Skeletal muscle cell (primary cell): ENCODE results near the gene THOC6.
A peak's percentile ranks its signal among the peaks of the same experiment; 100 is the strongest.

ENCODE experiments used
- DNase-seq: peaks from one replicate; pipeline ENCODE4 v3.0.0-alpha.2; 2010; ENCODE audit warnings: low read depth
- H3K4me3 ChIP-seq: 2 replicates; pipeline ENCODE4 v1.5.1; 2011; ENCODE audit warnings: low read depth, mild to moderate bottlenecking, control low read depth, low read length, moderate library complexity

Gene THOC6

GRCh38 chr16:3012828-3013420 is 10.9 kb upstream of the THOC6 start, which contains the start of gene CLDN9:
Gene CLDN9 (plus strand): TSS chr16:3012923. CDS start chr16:3013363, 440 bp downstream.
- no peak for DNase-seq
- H3K4me3 ChIP-seq: no peak within 1 kb of the TSS

GRCh38 chr16:3013491-3013951 is 10.3 kb upstream of the THOC6 start:
- DNase-seq: no peak
- no peak overlapping the region for H3K4me3 ChIP-seq

GRCh38 chr16:3013998-3014690 is 9.7 kb upstream of the THOC6 start:
- no peak overlapping the region for H3K4me3 ChIP-seq
- no peak for DNase-seq

- no peak for DNase-seq
Measured at GRCh38 chr16:3014971-3015370, 8.9 kb upstream of the THOC6 start.

GRCh38 chr16:3015865-3016521 is 7.8 kb upstream of the THOC6 start:
- no peak for DNase-seq
- H3K4me3 ChIP-seq: no peak overlapping the region

More at GRCh38 chr16:3014971-3015370, 8.9 kb upstream of the THOC6 start:
- no peak overlapping the region for H3K4me3 ChIP-seq

- DNase-seq: no peak
- H3K4me3 ChIP-seq: no peak overlapping the region
Measured at GRCh38 chr16:3017344-3017743, 6.5 kb upstream of the THOC6 start.

GRCh38 chr16:3017794-3018506 is 5.9 kb upstream of the THOC6 start, which contains the start of gene CLDN6:
Gene CLDN6 (minus strand): TSS chr16:3018183. CDS start chr16:3016021, 2,162 bp downstream.
- H3K4me3 ChIP-seq: no peak within 1 kb of the TSS
- DNase-seq: no peak

GRCh38 chr16:3019594-3020246 is 4.1 kb upstream of the THOC6 start:
- DNase-seq: no peak
- peak overlapping the region; percentile 69 for H3K4me3 ChIP-seq

GRCh38 chr16:3020247-3020603 is 3.6 kb upstream of the THOC6 start, which contains the start of gene TNFRSF12A:
Gene TNFRSF12A (plus strand): TSS chr16:3020368. CDS start chr16:3020398, 30 bp downstream.
- DNase-seq: no peak
- H3K4me3 ChIP-seq: peak within 1 kb of the TSS; percentile 69

- peak; percentile 49 for DNase-seq
- H3K4me3 ChIP-seq: peak overlapping the region; percentile 69
Measured at GRCh38 chr16:3020604-3021448, 3.0 kb upstream of the THOC6 start.

- DNase-seq: peak; percentile 88
- H3K4me3 ChIP-seq: peak overlapping the region; percentile 69
Measured at GRCh38 chr16:3021449-3022207, 2.2 kb upstream of the THOC6 start.

- DNase-seq: peak; percentile 87
- H3K4me3 ChIP-seq: peak overlapping the region; percentile 69
Measured at GRCh38 chr16:3022208-3022683, 1.6 kb upstream of the THOC6 start.

GRCh38 chr16:3022684-3023414 is 986 bp upstream of the THOC6 start:
- DNase-seq: peak; percentile 39
- peak overlapping the region; percentile 69 for H3K4me3 ChIP-seq

- H3K4me3 ChIP-seq: peak overlapping the region; percentile 69
- DNase-seq: peak; percentile 15
Measured at GRCh38 chr16:3023415-3023668, 493 bp upstream of the THOC6 start.

GRCh38 chr16:3025032-3026002 is 1.5 kb downstream of the THOC6 start:
- H3K4me3 ChIP-seq: no peak overlapping the region
- no peak for DNase-seq

- no peak for DNase-seq
- no peak overlapping the region for H3K4me3 ChIP-seq
Measured at GRCh38 chr16:3026003-3026378, 2.2 kb downstream of the THOC6 start.
